Esophagus (tissue), 2 donors: ENCODE results near the gene EPHB1. TPM values are rescaled to one million over a fixed set of nuclear protein-coding genes. Genes with fewer than 3 reads are reported as not detected.

Experiments used
- H3K27ac ChIP-seq, 2 donors: one replicate each; pipeline ENCODE4 v1.5.1; 2013; ENCODE audit warnings: low read depth in 2 of 2, mild to moderate bottlenecking in 2 of 2, inconsistent platforms in 1 of 2, low read length in 1 of 2, moderate library complexity in 1 of 2
- H3K27me3 ChIP-seq, 2 donors: one replicate each; pipeline ENCODE4 v1.6.1; 2013; ENCODE audit warnings: low read length in 2 of 2, control low read depth in 1 of 2, mild to moderate bottlenecking in 1 of 2; ENCODE audit not compliant: insufficient read depth in 2 of 2, control insufficient read depth in 1 of 2
- H3K36me3 ChIP-seq, 2 donors: one replicate each; pipeline ENCODE4 v1.6.1; 2013; ENCODE audit warnings: low read length in 1 of 2; ENCODE audit not compliant: control insufficient read depth in 2 of 2, insufficient read depth in 2 of 2
- H3K4me1 ChIP-seq, 2 donors: one replicate each; pipeline ENCODE4 v1.6.1; 2013; ENCODE audit warnings: low read length in 1 of 2; ENCODE audit not compliant: control insufficient read depth in 2 of 2, insufficient read depth in 2 of 2
- H3K4me3 ChIP-seq, 2 donors: one replicate each; pipeline ENCODE4 v1.5.1; 2013; ENCODE audit warnings: low read length in 2 of 2, mild to moderate bottlenecking in 2 of 2, low read depth in 1 of 2, moderate library complexity in 1 of 2
- H3K9me3 ChIP-seq, 2 donors: one replicate each; pipeline ENCODE4 v1.6.1; 2013; ENCODE audit warnings: mild to moderate bottlenecking in 2 of 2, low read depth in 1 of 2, low read length in 1 of 2, moderate library complexity in 1 of 2; ENCODE audit not compliant: control insufficient read depth in 2 of 2, insufficient read depth in 1 of 2
- WGBS, 2 donors: extraction: QIAGEN DNeasy Blood & Tissue Kit; methylation state at CpG; one replicate each; pipeline ENCODE4 v1.1.7; 2013; 5-methylcytosine and 5-hydroxymethylcytosine counted together
- polyA plus RNA-seq, 2 donors: library from polyadenylated mRNA; stranded (reverse); fragments of 200-250 nt; gene quantifications; one replicate each; pipeline ENCODE4 v1.2.3, GENCODE V29; 2013
- donor health status: healthy with polysubstance abuse.
- donor health status: Bipolar disorder and iron deficiency.

Gene EPHB1
- polyA plus RNA-seq, 2 donors: 0.04 to 0.38 TPM

DNA sequence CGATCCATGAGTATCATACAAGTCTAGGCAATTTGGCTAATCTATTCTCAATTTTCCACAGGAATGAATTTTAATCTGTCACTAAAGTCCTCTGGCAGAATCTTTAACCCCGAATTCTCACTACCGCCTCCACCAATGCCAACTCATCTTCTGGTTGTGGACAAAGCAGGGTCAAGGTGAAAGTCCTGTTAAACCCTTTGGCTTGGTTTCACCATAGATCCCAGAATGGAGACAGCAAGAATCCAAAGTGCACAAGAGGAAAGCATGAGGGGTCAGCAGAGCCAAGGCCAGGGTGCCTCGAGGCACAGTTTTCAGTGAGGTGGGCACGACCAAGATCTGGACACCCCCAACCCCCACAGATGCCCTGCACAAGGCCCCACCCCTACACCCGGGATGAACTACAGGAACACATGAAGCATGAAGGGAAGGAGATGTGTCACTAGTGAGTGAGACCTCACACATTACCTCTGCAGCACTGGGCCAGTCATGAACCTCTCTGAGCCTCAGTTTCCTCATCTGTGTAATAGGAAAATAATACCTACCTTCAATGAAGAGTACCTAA is 466.2 kb downstream of the EPHB1 start:
- WGBS, 2 donors: 84 to 88% methylated on average over 6 of the region's 6 CpGs
- Histone ChIP-seq H3K9me3 (no peaks in the 10 kb centered on the region), H3K27me3 (no peaks in the 10 kb centered on the region), H3K36me3 (no peaks in the 10 kb centered on the region), H3K4me1 (no peaks in the 10 kb centered on the region), H3K4me3 (no peak overlapping the region), H3K27ac (no peak overlapping the region)

DNA sequence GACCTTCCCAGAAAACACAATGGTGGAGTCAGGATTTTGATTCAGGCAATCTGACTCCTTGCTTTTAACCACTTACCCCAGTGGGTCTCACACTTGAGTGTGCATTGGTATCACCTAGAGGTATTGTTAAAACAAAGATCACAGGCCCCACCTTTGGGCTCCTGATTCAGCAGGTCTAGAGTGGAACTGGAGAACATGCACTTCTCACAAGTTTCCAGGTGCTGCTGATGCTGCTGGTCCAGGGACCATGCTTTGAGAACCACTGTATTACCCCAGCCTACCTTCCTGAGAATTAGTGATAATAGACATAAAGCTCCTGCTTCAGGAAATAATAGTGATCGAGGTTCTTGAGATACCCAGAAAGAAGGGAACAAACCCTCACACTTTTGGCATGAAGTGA is 466.9 kb downstream of the EPHB1 start:
- Histone ChIP-seq H3K27ac (no peak overlapping the region), H3K36me3 (no peaks in the 10 kb centered on the region), H3K4me3 (no peak overlapping the region), H3K9me3 (no peaks in the 10 kb centered on the region), H3K27me3 (no peaks in the 10 kb centered on the region), H3K4me1 (no peaks in the 10 kb centered on the region)
- WGBS, 2 donors: 87 to 88% methylated on average over 1 of the region's 1 CpG

DNA sequence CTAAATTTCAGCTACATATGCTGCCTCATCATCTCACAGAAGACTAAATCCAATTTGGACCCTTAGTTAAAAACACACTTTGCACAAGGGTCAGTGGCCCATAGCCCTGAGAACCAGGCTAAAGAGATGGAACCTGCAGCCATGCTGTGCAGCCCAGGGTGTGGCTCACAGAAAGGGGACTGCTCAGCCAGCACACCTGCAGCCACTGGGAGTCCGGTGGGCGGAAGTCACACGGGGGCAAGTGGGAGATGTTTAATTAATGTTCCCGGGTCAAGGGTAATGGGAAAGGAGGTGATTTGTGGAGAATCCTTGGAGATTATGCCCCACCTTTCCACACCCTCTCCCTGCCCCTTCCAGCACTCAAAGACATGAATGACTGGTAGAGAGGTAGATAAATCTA is 467.4 kb downstream of the EPHB1 start:
- Histone ChIP-seq H3K36me3 (no peaks in the 10 kb centered on the region), H3K27ac (no peak overlapping the region), H3K4me1 (no peaks in the 10 kb centered on the region), H3K4me3 (no peak overlapping the region), H3K27me3 (no peaks in the 10 kb centered on the region), H3K9me3 (no peaks in the 10 kb centered on the region)
- 87 to 91% methylated on average over 4 of the region's 4 CpGs for WGBS, 2 donors

DNA sequence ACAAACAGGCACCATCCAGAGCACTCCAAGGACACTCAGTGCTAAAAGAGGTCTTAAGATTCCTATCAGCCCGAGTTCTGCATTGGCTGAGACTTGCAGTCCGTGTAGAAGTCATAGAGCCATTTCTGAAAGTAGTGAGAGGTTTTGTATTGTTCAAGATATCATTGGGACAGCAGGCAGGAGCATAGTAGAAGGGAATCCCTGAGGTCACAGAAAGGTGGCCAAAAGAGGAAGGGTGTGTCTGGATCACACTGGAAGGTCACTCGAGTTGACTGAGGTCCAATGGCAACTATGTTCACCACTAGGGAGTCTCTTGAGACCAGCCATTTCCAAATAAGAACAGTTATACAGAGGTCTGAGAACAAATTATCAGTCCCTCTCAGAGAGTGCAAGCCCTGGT is 468.3 kb downstream of the EPHB1 start:
- no peaks in the 10 kb centered on the region for H3K9me3 ChIP-seq
- H3K4me3 ChIP-seq: no peak overlapping the region
- H3K27me3 ChIP-seq: no peaks in the 10 kb centered on the region
- H3K4me1 ChIP-seq: no peaks in the 10 kb centered on the region
- no peak overlapping the region for H3K27ac ChIP-seq
- H3K36me3 ChIP-seq: no peaks in the 10 kb centered on the region
- WGBS, 2 donors: 74 to 79% methylated on average over 3 of the region's 3 CpGs

DNA sequence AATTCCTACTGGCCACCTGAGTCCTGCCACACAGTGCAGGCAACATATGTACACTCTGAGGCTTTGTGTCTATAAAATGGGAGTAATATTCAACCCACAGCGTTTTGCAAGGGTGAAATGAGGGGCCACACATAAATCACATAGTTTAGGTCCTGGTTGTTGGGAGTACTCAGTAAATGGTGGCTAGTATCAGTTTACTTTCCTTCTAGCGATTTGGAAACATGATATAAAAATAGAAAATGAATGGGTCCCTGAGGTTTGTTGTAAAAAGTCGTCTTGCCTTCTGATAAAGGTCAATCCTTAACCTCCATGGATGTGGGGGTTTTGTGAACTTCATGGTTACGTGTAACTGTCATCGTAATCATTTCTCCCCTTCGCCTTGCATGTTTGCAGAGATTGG is 472.4 kb downstream of the EPHB1 start:
- Histone ChIP-seq H3K4me1 (no peaks in the 10 kb centered on the region), H3K27ac (no peak overlapping the region), H3K36me3 (no peaks in the 10 kb centered on the region), H3K4me3 (no peak overlapping the region), H3K9me3 (no peaks in the 10 kb centered on the region), H3K27me3 (peaks cover 0 to 2% of the 10 kb centered on the region in 2 donors)
- WGBS, 2 donors: 78 to 88% methylated on average over 6 of the region's 6 CpGs

DNA sequence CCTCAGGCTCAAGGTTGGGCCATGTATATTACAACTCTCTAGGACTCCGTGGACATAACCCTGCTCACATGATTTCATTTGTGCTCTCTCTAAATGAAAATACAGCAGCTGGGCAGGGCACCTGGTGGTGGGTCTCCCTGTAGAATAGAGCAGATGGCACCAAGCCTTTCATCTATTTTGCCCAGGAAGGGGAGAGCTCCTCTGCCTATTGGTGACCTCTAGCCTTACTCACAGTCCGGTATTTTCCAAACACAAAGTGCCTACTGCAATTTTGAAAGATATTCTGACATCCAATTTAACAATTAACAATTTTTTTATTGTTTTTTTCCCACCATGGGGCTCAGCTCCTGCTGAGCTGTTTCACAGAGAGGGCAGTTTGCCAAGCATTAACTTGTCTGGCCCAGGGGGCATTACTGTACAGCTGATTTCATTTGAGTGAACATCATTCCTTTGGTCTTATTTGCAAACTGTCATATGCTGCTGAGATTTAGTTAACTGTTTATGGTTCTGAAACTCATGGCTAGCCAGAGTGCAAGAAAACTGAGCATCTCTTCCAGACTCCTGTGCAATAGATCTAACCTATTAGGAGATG is 474.0 kb downstream of the EPHB1 start:
- H3K36me3 ChIP-seq: no peaks in the 10 kb centered on the region
- H3K27me3 ChIP-seq: peaks cover 0 to 2% of the 10 kb centered on the region in 2 donors
- H3K9me3 ChIP-seq: no peaks in the 10 kb centered on the region
- H3K4me1 ChIP-seq: no peaks in the 10 kb centered on the region
- H3K27ac ChIP-seq: no peak overlapping the region
- no peak overlapping the region for H3K4me3 ChIP-seq
- WGBS, 2 donors: 58 to 66% methylated on average over 2 of the region's 2 CpGs

DNA sequence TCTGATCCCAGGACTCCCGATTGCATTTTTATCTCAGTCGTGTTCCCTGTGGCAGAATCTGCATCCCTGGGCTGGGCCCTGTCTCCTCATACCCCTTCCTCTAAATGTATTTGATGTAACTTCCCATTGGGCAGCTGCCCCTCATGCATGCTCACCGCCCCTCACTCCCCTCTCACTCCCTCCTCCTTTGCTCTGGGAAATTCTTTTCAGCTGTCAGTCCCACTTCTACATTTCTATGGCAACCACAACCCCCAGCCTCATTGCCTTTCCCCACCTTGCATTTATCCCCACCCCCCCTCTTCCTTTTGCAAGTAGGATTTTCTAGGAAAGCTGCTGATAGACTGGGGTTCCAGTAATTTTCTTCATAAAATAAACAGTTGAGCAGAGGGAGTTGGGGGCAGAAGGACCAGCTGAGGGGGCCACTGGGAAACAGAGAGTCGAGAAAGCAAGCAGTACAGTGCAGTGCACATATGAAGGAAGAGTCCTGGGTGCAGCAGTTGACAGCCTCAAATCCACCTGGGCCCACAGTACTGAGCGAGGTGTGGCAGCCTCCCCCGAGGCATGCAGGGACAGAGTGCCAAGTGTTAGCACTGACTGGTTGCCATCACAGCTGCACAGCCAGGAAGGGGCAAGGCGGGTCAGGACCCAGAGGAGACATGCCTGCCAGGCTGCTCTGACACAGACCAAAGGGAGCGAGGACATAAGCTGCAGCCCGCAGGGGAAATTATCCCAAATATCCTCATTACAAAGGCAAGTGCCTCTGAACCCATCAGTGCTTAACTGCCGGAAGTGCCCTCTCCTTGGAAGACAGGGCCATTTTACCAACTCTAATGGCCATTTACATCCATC is 476.3 kb downstream of the EPHB1 start:
- Histone ChIP-seq H3K27me3 (peaks cover 0 to 2% of the 10 kb centered on the region in 2 donors), H3K9me3 (no peaks in the 10 kb centered on the region), H3K27ac (no peak overlapping the region), H3K4me3 (no peak overlapping the region), H3K4me1 (no peaks in the 10 kb centered on the region), H3K36me3 (no peaks in the 10 kb centered on the region)
- WGBS, 2 donors: 38 to 43% methylated on average over 10 of the region's 10 CpGs

DNA sequence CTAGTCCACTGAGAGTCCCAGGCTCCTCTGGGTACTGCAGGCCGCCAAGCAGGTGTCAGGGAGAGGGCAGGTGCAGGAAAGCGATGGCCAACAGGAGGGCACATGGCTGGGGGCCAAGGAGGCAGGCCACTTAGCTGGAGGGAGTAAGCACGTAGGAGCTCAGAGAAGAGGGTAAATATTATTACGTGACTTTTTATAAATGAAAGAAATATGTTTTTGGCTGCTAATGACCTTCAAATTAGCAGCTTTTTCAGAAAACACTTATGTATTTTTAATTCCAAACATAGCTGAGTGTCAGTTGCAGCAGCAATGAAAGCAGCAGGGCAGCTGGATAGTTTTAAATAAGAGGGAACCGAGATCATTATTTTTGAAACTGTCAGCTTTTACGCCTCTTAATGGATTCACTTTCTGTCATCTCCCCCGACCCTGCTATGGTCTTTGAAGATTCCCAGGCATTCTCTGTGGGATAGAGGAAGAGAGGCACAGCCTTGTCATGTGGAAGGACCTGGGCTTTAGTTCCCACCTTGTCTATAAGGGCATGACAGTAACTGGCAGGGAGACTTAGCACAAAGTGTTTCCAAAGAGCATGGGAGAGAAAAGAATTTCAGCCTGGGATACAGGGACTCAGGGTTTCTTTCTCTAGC is 477.1 kb downstream of the EPHB1 start:
- Histone ChIP-seq H3K27ac (no peak overlapping the region), H3K9me3 (no peaks in the 10 kb centered on the region), H3K4me3 (no peak overlapping the region), H3K4me1 (no peaks in the 10 kb centered on the region), H3K36me3 (no peaks in the 10 kb centered on the region), H3K27me3 (peaks cover 0 to 2% of the 10 kb centered on the region in 2 donors)
- 22% methylated on average over 7 of the region's 7 CpGs for WGBS, 2 donors

DNA sequence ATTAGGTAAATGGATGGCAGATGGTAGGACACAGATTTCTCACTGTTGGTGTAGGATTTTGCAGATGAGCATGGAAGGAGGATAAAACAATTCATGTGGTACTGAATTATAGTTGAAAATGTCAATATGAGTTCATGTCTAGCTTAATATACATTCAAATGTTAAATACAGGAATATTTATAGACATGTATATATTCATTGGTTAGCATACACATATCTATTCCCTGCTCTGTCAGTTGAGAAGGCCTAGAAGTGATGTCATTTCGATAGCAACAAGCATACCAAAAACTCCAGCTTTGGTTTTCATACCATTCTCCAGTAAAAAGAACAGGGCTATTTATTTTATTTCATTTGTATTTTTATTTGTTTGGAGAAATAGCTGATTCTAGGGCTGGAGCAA is 497.1 kb downstream of the EPHB1 start:
- 72 to 95% methylated on average over 1 of the region's 1 CpG for WGBS, 2 donors
- Histone ChIP-seq H3K9me3 (no peaks in the 10 kb centered on the region), H3K27me3 (no peaks in the 10 kb centered on the region), H3K27ac (no peak overlapping the region), H3K4me1 (no peaks in the 10 kb centered on the region), H3K4me3 (no peak overlapping the region), H3K36me3 (no peaks in the 10 kb centered on the region)
